HCT116 (cell line): Measurements from ENCODE around the gene TES. TPM values are rescaled to one million over a fixed set of nuclear protein-coding genes. Genes with fewer than 3 reads are reported as not detected.

Source experiments
- ATAC-seq: fragments of 200-7000 bp; cut with Tn5 transposase; 2 replicates; pipeline ENCODE4 v1.9.1; 2020; ENCODE audit warnings: mild to moderate bottlenecking, moderate library complexity
- BruUV-seq: library from RNA; stranded (reverse); fragments of 400-500 nt; replicated peaks from 2 replicates; lab custom pipeline; 2021; lab: Mats Ljungman, UMichigan
- CTCF ChIA-PET: fragments of 300-600 bp; sonication (Branson Sonifier 250); formaldehyde crosslinking; loops from one replicate; lab custom pipeline; 2021; ENCODE audit warnings: antibody characterized with exemption; lab: Charles Lee
- POLR2A ChIA-PET: fragments of 300-600, 350-600 bp; sonication (Branson Sonifier 250); formaldehyde crosslinking; loops from one replicate; lab custom pipeline; 2021; ENCODE audit warnings: antibody characterized with exemption; lab: Charles Lee
- RAD21 ChIA-PET, 2 experiments: fragments of 300-600 bp; sonication (Branson Sonifier 250); formaldehyde crosslinking; loops; one replicate each; lab custom pipeline; 2023; ENCODE audit warnings: low total read pairs in 2 of 2; ENCODE audit not compliant: uncharacterized antibody in 2 of 2, unreplicated experiment in 2 of 2, low non-redundant PET in 1 of 2; lab: Charles Lee
- DNase-seq: peaks from one replicate; pipeline ENCODE4 v3.0.0-alpha.2; 2010; ENCODE audit warnings: low read depth, low spot score
- H2AFZ ChIP-seq: fragments of 200-600 bp; shearing (Covaris generic), sonication (generic); 2 replicates; pipeline ENCODE4 v1.6.1; 2017; ENCODE audit warnings: low read depth, mixed run types, mixed read lengths, antibody characterized with exemption, low read length; ENCODE audit not compliant: poor library complexity, severe bottlenecking
- H3K27ac ChIP-seq: 2 replicates; pipeline ENCODE4 v1.5.1; 2012; ENCODE audit warnings: low read depth, low read length
- H3K27me3 ChIP-seq: fragments of 200-600 bp; sonication (generic); 2 replicates; pipeline ENCODE4 v1.6.1; 2016; ENCODE audit warnings: mixed run types, low read length, mixed read lengths; ENCODE audit not compliant: insufficient read depth
- H3K36me3 ChIP-seq, 2 experiments: fragments of 200-500 bp in 1 of 2; fragments of 200-600 bp in 1 of 2; sonication (Bioruptor generic) in 1 of 2; sonication (generic) in 1 of 2; 2 replicates each; pipeline versions ENCODE4 v1.5.1 to v1.6.1; 2014 to 2016; ENCODE audit warnings: low read length in 2 of 2, inconsistent platforms in 1 of 2, mixed read lengths in 1 of 2, mixed run types in 1 of 2; ENCODE audit not compliant: insufficient read depth in 2 of 2, control insufficient read depth in 1 of 2
- H3K4me1 ChIP-seq, 2 experiments: fragments of 200-600 bp in 1 of 2; sonication (generic) in 1 of 2; 2 replicates each; pipeline versions ENCODE4 v1.5.1 to v1.6.1; 2012 to 2017; ENCODE audit warnings: low read length in 2 of 2, inconsistent platforms in 1 of 2, mild to moderate bottlenecking in 1 of 2, mixed read lengths in 1 of 2, mixed run types in 1 of 2, moderate library complexity in 1 of 2; ENCODE audit not compliant: insufficient read depth in 2 of 2, control insufficient read depth in 1 of 2
- H3K4me2 ChIP-seq: fragments of 200-600 bp; sonication (generic); 2 replicates; pipeline ENCODE4 v1.6.1; 2017; ENCODE audit warnings: mixed run types, low read length, mixed read lengths
- H3K4me3 ChIP-seq, 2 experiments: fragments of 200-600 bp in 1 of 2; sonication (generic) in 1 of 2; replicated peaks in 1 of 2; 2 replicates each; pipeline ENCODE4 v1.5.1; 2011 to 2016; ENCODE audit warnings: low read length in 2 of 2, control low read depth in 1 of 2, low read depth in 1 of 2, mild to moderate bottlenecking in 1 of 2, mixed read lengths in 1 of 2, mixed run types in 1 of 2
- H3K79me2 ChIP-seq: fragments of 200-600 bp; sonication (generic); 2 replicates; pipeline ENCODE4 v1.6.1; 2017; ENCODE audit warnings: mild to moderate bottlenecking, mixed run types, low read length, moderate library complexity, mixed read lengths; ENCODE audit not compliant: insufficient read depth
- H3K9ac ChIP-seq: fragments of 200-600 bp; sonication (generic); 2 replicates; pipeline ENCODE4 v1.6.1; 2016; ENCODE audit warnings: low read length, mixed read lengths
- H3K9me2 ChIP-seq: fragments of 200-600 bp; sonication (generic), shearing (Covaris generic); 2 replicates; pipeline ENCODE4 v1.6.1; 2017; ENCODE audit warnings: mixed run types, mild to moderate bottlenecking, moderate library complexity; ENCODE audit not compliant: insufficient read depth
- H3K9me3 ChIP-seq, 2 experiments: fragments of 200-500 bp in 1 of 2; fragments of 200-600 bp in 1 of 2; sonication (Bioruptor generic) in 1 of 2; sonication (generic) in 1 of 2; 2 replicates each; pipeline ENCODE4 v1.6.1; 2014 to 2017; ENCODE audit warnings: low read length in 2 of 2, mixed read lengths in 2 of 2, inconsistent platforms in 1 of 2, low read depth in 1 of 2, mild to moderate bottlenecking in 1 of 2, mixed run types in 1 of 2, moderate library complexity in 1 of 2; ENCODE audit not compliant: control insufficient read depth in 1 of 2, insufficient read depth in 1 of 2
- H4K20me1 ChIP-seq: fragments of 200-600 bp; sonication (generic), shearing (Covaris generic); 2 replicates; pipeline ENCODE4 v1.6.1; 2017; ENCODE audit warnings: mixed run types, mild to moderate bottlenecking, moderate library complexity; ENCODE audit not compliant: insufficient read depth
- CBX3 ChIP-seq: IDR thresholded peaks from 2 replicates; pipeline ENCODE4 v1.6.1; 2012; ENCODE audit warnings: low read depth
- CEBPB ChIP-seq: IDR thresholded peaks from 2 replicates; pipeline ENCODE4 v1.6.1; 2012; ENCODE audit warnings: low read depth
- EGR1 ChIP-seq: IDR thresholded peaks from 2 replicates; pipeline ENCODE4 v1.6.1; 2012; ENCODE audit warnings: low read depth
- EZH2 ChIP-seq: fragments of 200-600 bp; sonication (generic); IDR thresholded peaks from 2 replicates; pipeline ENCODE4 v1.6.1; 2017; ENCODE audit warnings: antibody characterized with exemption, mixed run types
- JUND ChIP-seq: IDR thresholded peaks from 2 replicates; pipeline ENCODE4 v1.6.1; 2012
- MAX ChIP-seq: IDR thresholded peaks from 2 replicates; pipeline ENCODE4 v1.6.1; 2012
- POLR2AphosphoS5 ChIP-seq: IDR thresholded peaks from 2 replicates; pipeline ENCODE4 v1.6.1; 2011; ENCODE audit warnings: mild to moderate bottlenecking, low read depth, low read length, moderate library complexity
- REST ChIP-seq: IDR thresholded peaks from 2 replicates; pipeline ENCODE4 v1.6.1; 2012; ENCODE audit warnings: low read depth
- SIN3A ChIP-seq: IDR thresholded peaks from 2 replicates; pipeline ENCODE4 v1.6.1; 2012; ENCODE audit warnings: low read depth
- SP1 ChIP-seq: IDR thresholded peaks from 2 replicates; pipeline ENCODE4 v1.6.1; 2012; ENCODE audit warnings: low read depth
- SRF ChIP-seq: IDR thresholded peaks from 2 replicates; pipeline ENCODE4 v1.6.1; 2012; ENCODE audit warnings: low read depth
- TCF7L2 ChIP-seq: IDR thresholded peaks from 2 replicates; pipeline ENCODE4 v1.7.0; 2011; ENCODE audit warnings: borderline replicate concordance, inconsistent platforms; ENCODE audit not compliant: insufficient read depth, insufficient read length; ENCODE audit errors: extremely low read depth
- YY1 ChIP-seq: IDR thresholded peaks from 2 replicates; pipeline ENCODE4 v1.6.1; 2011; ENCODE audit warnings: low read length, low read depth, moderate library complexity, mild to moderate bottlenecking; ENCODE audit not compliant: insufficient replicate concordance; ENCODE audit errors: extremely low read depth
- ZBTB33 ChIP-seq: IDR thresholded peaks from 2 replicates; pipeline ENCODE4 v1.6.1; 2011; ENCODE audit warnings: mild to moderate bottlenecking, low read length, moderate library complexity; ENCODE audit not compliant: insufficient replicate concordance; ENCODE audit errors: extremely low read depth
- ZFX ChIP-seq: fragments of 450-650 bp; IDR thresholded peaks from 2 replicates; pipeline ENCODE4 v1.6.1; 2017
- ZNF274 ChIP-seq: fragments of 200-500 bp; sonication (Bioruptor generic); IDR thresholded peaks from 2 replicates; pipeline ENCODE4 v1.6.1; 2014; ENCODE audit warnings: mild to moderate bottlenecking, low read depth, low read length, inconsistent platforms
- intact Hi-C: fragments of 100-400 bp; cut with micrococcal nuclease; formaldehyde crosslinking; loops from 2 replicates; pipeline ENCODE4 v1.10.0; 2022
- total RNA-seq: library from RNA; stranded (reverse); gene quantifications from one replicate; pipeline ENCODE4 v1.2.1, GENCODE V29; 2021; ENCODE audit not compliant: unreplicated experiment
- TF ChIP-seq, protein P1 (sequence below): IDR thresholded peaks from 2 replicates; pipeline ENCODE4 v1.6.1; 2012
- TF ChIP-seq, protein P2 (sequence below), 3 experiments: fragments of 200-600 bp in 1 of 3; sonication (generic) in 1 of 3; IDR thresholded peaks in 2 of 3; conservative IDR thresholded peaks in 1 of 3; 2 replicates each; pipeline ENCODE4 v1.5.1; 2012 to 2017; ENCODE audit warnings: low read depth in 2 of 3, low read length in 2 of 3, antibody characterized with exemption in 1 of 3, borderline replicate concordance in 1 of 3, control low read depth in 1 of 3, mild to moderate bottlenecking in 1 of 3, mixed read lengths in 1 of 3, mixed run types in 1 of 3, moderate library complexity in 1 of 3; ENCODE audit not compliant: insufficient read depth in 1 of 3

TES gene
- total RNA-seq, 1 experiment from 2014 or later, result 129 TPM

DNA sequence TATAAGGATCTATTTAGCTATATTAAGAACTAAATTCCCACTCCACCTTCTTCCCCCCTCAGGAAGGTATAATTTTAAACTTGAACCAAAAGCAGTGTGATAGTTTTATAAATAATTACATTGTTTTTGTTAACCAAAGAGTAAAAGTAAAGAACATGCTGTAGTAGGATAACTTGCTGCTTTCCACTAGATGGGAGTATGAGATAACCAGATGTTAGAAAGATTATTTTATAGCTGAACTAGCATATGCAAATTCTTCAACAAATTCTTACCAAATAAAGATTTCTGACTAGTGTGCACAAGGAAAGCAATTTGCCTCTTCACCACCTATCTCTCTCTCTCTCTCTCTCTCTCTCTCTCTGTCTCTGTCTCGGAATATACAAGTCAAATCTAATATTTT, 31.8 kb downstream of the TES start (continued):
- no peak for TF ChIP-seq ZBTB33
- no peak for TF ChIP-seq ZNF274
- no peak for TF ChIP-seq SP1
- TF ChIP-seq YY1, result no peak
- TF ChIP-seq CEBPB, result no peak
- TF ChIP-seq SRF, result no peak
- no peak for TF ChIP-seq SIN3A

DNA sequence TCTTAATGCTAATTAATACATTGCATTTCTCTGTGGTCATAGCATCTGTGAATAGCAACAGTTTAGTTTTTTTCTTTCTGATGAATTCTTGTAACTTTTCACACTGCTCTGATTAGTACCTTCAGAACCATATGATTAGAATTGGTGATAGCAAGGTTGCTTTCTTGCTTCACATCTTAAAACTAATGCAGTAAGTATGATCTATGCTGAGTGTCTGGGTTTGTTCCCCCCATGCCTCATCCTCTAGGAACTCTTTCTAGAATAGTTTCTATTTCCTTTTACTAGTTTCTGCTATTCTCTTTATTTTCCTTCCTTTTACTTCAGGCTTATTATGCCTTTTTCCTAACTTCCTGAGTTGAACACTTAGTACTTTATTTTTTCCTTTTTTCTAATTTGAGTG, 32.4 kb downstream of the TES start:
- Histone ChIP-seq H2AFZ (no peak overlapping the region), H3K36me3 (peaks cover 3 to 46% of the 10 kb centered on the region in 2 experiments), H3K9ac (no peak overlapping the region), H3K79me2 (peaks cover 78% of the 10 kb centered on the region), H4K20me1 (no peaks in the 10 kb centered on the region), H3K9me3 (peaks cover 0 to 8% of the 10 kb centered on the region in 2 experiments; a peak in 1 of 4 replicates), H3K4me1 (no peaks in the 10 kb centered on the region), H3K27ac (no peak overlapping the region), H3K4me2 (no peak overlapping the region), H3K4me3 (no peak overlapping the region), H3K9me2 (no peaks in the 10 kb centered on the region), H3K27me3 (no peaks in the 10 kb centered on the region)
- POLR2A ChIA-PET, result no interaction called here
- intact Hi-C loops, result no loop called here
- no TSS peak for BruUV-seq
- CTCF ChIA-PET, result no interaction called here
- DNase-seq (no peak), ATAC-seq (no peak)
- RAD21 ChIA-PET, result interaction anchor here in 1 of 2 experiments (0.6 kb wide), 1 partner anchor 63 kb away, joined by 3 read pairs; no protein-coding TSS in a partner anchor
- no peak for TF ChIP-seq REST
- TF ChIP-seq, protein P1, sequence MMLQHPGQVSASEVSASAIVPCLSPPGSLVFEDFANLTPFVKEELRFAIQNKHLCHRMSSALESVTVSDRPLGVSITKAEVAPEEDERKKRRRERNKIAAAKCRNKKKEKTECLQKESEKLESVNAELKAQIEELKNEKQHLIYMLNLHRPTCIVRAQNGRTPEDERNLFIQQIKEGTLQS, result no peak
- TF ChIP-seq ZNF274, result no peak
- no peak for TF ChIP-seq TCF7L2
- TF ChIP-seq ZFX, result no peak
- TF ChIP-seq EGR1, result no peak
- no peak for TF ChIP-seq SIN3A
- no peak for TF ChIP-seq CEBPB
- TF ChIP-seq EZH2, result no peak
- no peak for TF ChIP-seq POLR2AphosphoS5
- no peak for TF ChIP-seq JUND
- TF ChIP-seq, protein P2, sequence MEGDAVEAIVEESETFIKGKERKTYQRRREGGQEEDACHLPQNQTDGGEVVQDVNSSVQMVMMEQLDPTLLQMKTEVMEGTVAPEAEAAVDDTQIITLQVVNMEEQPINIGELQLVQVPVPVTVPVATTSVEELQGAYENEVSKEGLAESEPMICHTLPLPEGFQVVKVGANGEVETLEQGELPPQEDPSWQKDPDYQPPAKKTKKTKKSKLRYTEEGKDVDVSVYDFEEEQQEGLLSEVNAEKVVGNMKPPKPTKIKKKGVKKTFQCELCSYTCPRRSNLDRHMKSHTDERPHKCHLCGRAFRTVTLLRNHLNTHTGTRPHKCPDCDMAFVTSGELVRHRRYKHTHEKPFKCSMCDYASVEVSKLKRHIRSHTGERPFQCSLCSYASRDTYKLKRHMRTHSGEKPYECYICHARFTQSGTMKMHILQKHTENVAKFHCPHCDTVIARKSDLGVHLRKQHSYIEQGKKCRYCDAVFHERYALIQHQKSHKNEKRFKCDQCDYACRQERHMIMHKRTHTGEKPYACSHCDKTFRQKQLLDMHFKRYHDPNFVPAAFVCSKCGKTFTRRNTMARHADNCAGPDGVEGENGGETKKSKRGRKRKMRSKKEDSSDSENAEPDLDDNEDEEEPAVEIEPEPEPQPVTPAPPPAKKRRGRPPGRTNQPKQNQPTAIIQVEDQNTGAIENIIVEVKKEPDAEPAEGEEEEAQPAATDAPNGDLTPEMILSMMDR (IDR thresholded peaks at IDR 0.05 in 2 of 3, conservative IDR thresholded peaks at IDR 0.05 in 1 of 3; ENCODE audit: borderline replicate concordance in 1 of 3, insufficient read depth in 1 of 3, low read depth in 2 of 3, low read length in 2 of 3), result no peak
- no peak for TF ChIP-seq MAX
- TF ChIP-seq CBX3, result no peak
